Measurements from ENCODE around the gene OR2V2. TPM values are rescaled to one million over a fixed set of nuclear protein-coding genes. Genes with fewer than 3 reads are reported as not detected.

Gene OR2V2
- total and polyA plus RNA-seq, 4 donors, result not detected

GRCh38 chr5:181164076-181164952 lies 16.9 kb downstream of the OR2V2 start:
- TF ChIP-seq RXRA (IDR thresholded peaks at IDR 0.05) (no peak), CTCF (IDR thresholded peaks at IDR 0.05; ENCODE audit: low read depth, low read length, missing input control) (no peak)
- no peak overlapping the region for H3K4me3 ChIP-seq (ENCODE audit: low read depth in 1 of 3, low read length in 3 of 3)
- peaks cover 3 to 8% (median 5%) of the 10 kb centered on the region in 4 donors for H3K27me3 ChIP-seq (ENCODE audit: control insufficient read depth in 4 of 4, insufficient read depth in 4 of 4, low read length in 3 of 4)
- H3K27ac ChIP-seq (ENCODE audit: low read depth in 1 of 2, low read length in 2 of 2), result no peak overlapping the region
- no peak for DNase-seq (ENCODE audit: low spot score)
- no peaks in the 10 kb centered on the region for H3K4me1 ChIP-seq (ENCODE audit: control insufficient read depth in 4 of 4, insufficient read depth in 4 of 4, low read length in 3 of 4)
- WGBS, result 17% methylated on average over 50 of the region's 52 CpGs
- no peaks in the 10 kb centered on the region for H3K36me3 ChIP-seq (ENCODE audit: control insufficient read depth in 4 of 4, insufficient read depth in 3 of 4, low read depth in 1 of 4, low read length in 3 of 4)
- H3K9ac ChIP-seq (ENCODE audit: low read depth in 1 of 2, low read length in 2 of 2), result no peak overlapping the region
- H3K9me3 ChIP-seq (ENCODE audit: control insufficient read depth in 4 of 4, low read length in 3 of 4), result no peaks in the 10 kb centered on the region

- Histone ChIP-seq H3K27me3 (ENCODE audit: control insufficient read depth in 4 of 4, insufficient read depth in 4 of 4, low read length in 3 of 4) (peaks cover 4 to 16% (median 11%) of the 10 kb centered on the region in 4 donors), H3K9me3 (ENCODE audit: control insufficient read depth in 4 of 4, low read length in 3 of 4) (no peaks in the 10 kb centered on the region)
These were observed 19.7 kb downstream of the OR2V2 start for GRCh38 chr5:181166812-181167733.

GRCh38 chr5:181167814-181168488 lies 20.6 kb downstream of the OR2V2 start:
- DNase-seq (ENCODE audit: low spot score), result no peak
- H3K27me3 ChIP-seq (ENCODE audit: control insufficient read depth in 4 of 4, insufficient read depth in 4 of 4, low read length in 3 of 4), result peaks cover 4 to 18% (median 12%) of the 10 kb centered on the region in 4 donors
- TF ChIP-seq EGR1 (IDR thresholded peaks at IDR 0.05; ENCODE audit: low read depth in 2 of 2) (no peak), GABPA (IDR thresholded peaks at IDR 0.05 in 1 of 2, conservative IDR thresholded peaks at IDR 0.05 in 1 of 2) (no peak), RAD21 (IDR thresholded peaks at IDR 0.05) (no peak), TAF1 (conservative IDR thresholded peaks at IDR 0.05) (no peak), CTCF (IDR thresholded peaks at IDR 0.05; ENCODE audit: low read depth, low read length, missing input control) (no peak), REST (IDR thresholded peaks at IDR 0.05) (no peak), FOXA2 (IDR thresholded peaks at IDR 0.05) (no peak), ZBTB33 (IDR thresholded peaks at IDR 0.05) (no peak), YY1 (IDR thresholded peaks at IDR 0.05) (no peak)
- no peak overlapping the region for H3K27ac ChIP-seq (ENCODE audit: low read depth in 1 of 2, low read length in 2 of 2)
- H3K4me1 ChIP-seq (ENCODE audit: control insufficient read depth in 4 of 4, insufficient read depth in 4 of 4, low read length in 3 of 4), result peaks cover 0 to 3% (median 0%) of the 10 kb centered on the region in 4 donors
- H3K4me3 ChIP-seq (ENCODE audit: low read depth in 1 of 3, low read length in 3 of 3), result no peak overlapping the region
- no peak overlapping the region for H3K9ac ChIP-seq (ENCODE audit: low read depth in 1 of 2, low read length in 2 of 2)
- WGBS, result 15% methylated on average over 11 of the region's 11 CpGs
- H3K36me3 ChIP-seq (ENCODE audit: control insufficient read depth in 4 of 4, insufficient read depth in 3 of 4, low read depth in 1 of 4, low read length in 3 of 4), result no peaks in the 10 kb centered on the region
- H3K9me3 ChIP-seq (ENCODE audit: control insufficient read depth in 4 of 4, low read length in 3 of 4), result no peaks in the 10 kb centered on the region

More at GRCh38 chr5:181166812-181167733, 19.7 kb downstream of the OR2V2 start:
- Histone ChIP-seq H3K27ac (ENCODE audit: low read depth in 1 of 2, low read length in 2 of 2) (no peak overlapping the region), H3K4me3 (ENCODE audit: low read depth in 1 of 3, low read length in 3 of 3) (no peak overlapping the region), H3K4me1 (ENCODE audit: control insufficient read depth in 4 of 4, insufficient read depth in 4 of 4, low read length in 3 of 4) (peaks cover 0 to 3% (median 0%) of the 10 kb centered on the region in 4 donors), H3K36me3 (ENCODE audit: control insufficient read depth in 4 of 4, insufficient read depth in 3 of 4, low read depth in 1 of 4, low read length in 3 of 4) (no peaks in the 10 kb centered on the region), H3K9ac (ENCODE audit: low read depth in 1 of 2, low read length in 2 of 2) (no peak overlapping the region)
- no peak for DNase-seq (ENCODE audit: low spot score)
- 67% methylated on average over 6 of the region's 6 CpGs for WGBS
- TF ChIP-seq FOXA2 (IDR thresholded peaks at IDR 0.05) (no peak), HNF4A (conservative IDR thresholded peaks at IDR 0.05) (no peak), RAD21 (IDR thresholded peaks at IDR 0.05) (no peak), RXRA (IDR thresholded peaks at IDR 0.05) (no peak)

Data from liver (tissue), 9 donors.